Natural killer cell (primary cell): ENCODE results near the gene SLC39A9. TPM values are rescaled to one million over a fixed set of nuclear protein-coding genes. Genes with fewer than 3 reads are reported as not detected.

Source experiments
- ATAC-seq, 3 donors: fragments of 150-1000 bp in 2 of 3; fragments of 200-7000 bp in 1 of 3; cut with Tn5 transposase; 1 replicate in 1 of 3; 2 replicates in 2 of 3; pipeline ENCODE4 v1.10.0; 2021; ENCODE audit warnings: mild to moderate bottlenecking in 2 of 3, moderate library complexity in 2 of 3
- DNase-seq, 2 donors: peaks; one replicate each; pipeline versions ENCODE4 v3.0.0 to v3.0.0-alpha.2; 2013 to 2021; ENCODE audit warnings: mixed read lengths in 1 of 2
- H3K27ac ChIP-seq: one replicate; pipeline ENCODE4 v1.5.1; 2013; ENCODE audit warnings: mild to moderate bottlenecking, low read length
- H3K27me3 ChIP-seq: one replicate; pipeline ENCODE4 v1.6.1; 2013; ENCODE audit warnings: low read length; ENCODE audit not compliant: control insufficient read depth, insufficient read depth
- H3K36me3 ChIP-seq: one replicate; pipeline ENCODE4 v1.6.1; 2013; ENCODE audit warnings: low read length; ENCODE audit not compliant: control insufficient read depth, insufficient read depth
- H3K4me1 ChIP-seq: one replicate; pipeline ENCODE4 v1.6.1; 2013; ENCODE audit warnings: low read length; ENCODE audit not compliant: control insufficient read depth, insufficient read depth
- H3K4me3 ChIP-seq: one replicate; pipeline ENCODE4 v1.5.1; 2013; ENCODE audit warnings: low read length
- H3K9me3 ChIP-seq: one replicate; pipeline ENCODE4 v1.6.1; 2013; ENCODE audit warnings: low read length; ENCODE audit not compliant: control insufficient read depth, insufficient read depth
- H3K27ac Mint-ChIP-seq, 2 donors: one replicate each; pipeline ENCODE4 v1.8.0; 2022; ENCODE audit warnings: mild to moderate bottlenecking in 2 of 2, mixed read lengths in 2 of 2, moderate library complexity in 1 of 2
- H3K27me3 Mint-ChIP-seq, 2 donors: one replicate each; pipeline ENCODE4 v1.8.0; 2022; ENCODE audit warnings: low read depth in 2 of 2, mixed read lengths in 2 of 2
- H3K36me3 Mint-ChIP-seq: one replicate; pipeline ENCODE4 v1.8.0; 2022; ENCODE audit warnings: mixed read lengths
- H3K4me1 Mint-ChIP-seq, 2 donors: one replicate each; pipeline ENCODE4 v1.8.0; 2022; ENCODE audit warnings: mixed read lengths in 2 of 2
- H3K4me3 Mint-ChIP-seq: one replicate; pipeline ENCODE4 v1.8.0; 2022; ENCODE audit warnings: mild to moderate bottlenecking, moderate library complexity, mixed read lengths
- H3K9me3 Mint-ChIP-seq, 2 donors: one replicate each; pipeline ENCODE4 v1.8.0; 2022; ENCODE audit warnings: mixed read lengths in 2 of 2
- WGBS: methylation state at CpG from one replicate; pipeline ENCODE4 v1.1.7; 2013; ENCODE audit warnings: missing lambda C conversion rate; ENCODE audit not compliant: insufficient coverage; 5-methylcytosine and 5-hydroxymethylcytosine counted together
- intact Hi-C: fragments of 100-400 bp; cut with micrococcal nuclease; formaldehyde crosslinking; loops from one replicate; pipeline ENCODE4 v1.14.2; 2022
- total RNA-seq, 4 donors: library from RNA; stranded (reverse); fragments of 120-200 nt in 1 of 4; gene quantifications; one replicate each; pipeline versions ENCODE4 v1.2.3 to v1.2.4, GENCODE V29; 2013 to 2022
- TF ChIP-seq, protein P1 (sequence below): fragments of 200-600 bp; IDR thresholded peaks from one replicate; pipeline ENCODE4 v1.8.0; 2022; ENCODE audit warnings: antibody characterized with exemption

Gene SLC39A9
- total RNA-seq, 3 donors from 2014 or later (not counting 1 experiment from before 2014, with no cell fraction given) = 30.9 to 34.6 (median 33.0) TPM

DNA sequence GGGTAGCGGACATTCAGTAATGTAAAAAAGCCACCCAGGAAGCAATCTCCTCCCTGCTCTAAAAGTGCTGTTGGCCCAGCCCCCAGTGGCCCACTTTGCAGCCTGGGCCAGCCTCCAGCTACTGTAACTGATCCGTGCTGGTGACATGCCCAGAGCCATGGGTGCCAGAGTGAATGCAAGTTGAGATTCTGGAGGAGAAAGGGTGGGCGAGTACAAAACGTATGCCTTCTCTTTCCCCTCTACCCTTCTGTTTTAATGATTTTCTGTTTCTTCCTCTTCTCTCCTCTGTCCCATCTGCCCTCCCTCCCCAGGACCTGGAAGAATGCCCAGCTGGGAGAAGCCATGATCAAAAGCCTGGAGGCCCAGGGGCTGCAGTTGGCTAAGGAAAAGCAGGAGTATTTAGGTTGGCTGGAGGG, 102.9 kb downstream of the SLC39A9 start:
- 96% methylated on average over 3 of the region's 4 CpGs for WGBS
- ATAC-seq (no peak), DNase-seq (no peak)
- Histone ChIP-seq H3K9me3 (no peaks in the 10 kb centered on the region), H3K4me3 (no peak overlapping the region), H3K27me3 (no peaks in the 10 kb centered on the region), H3K4me1 (no peaks in the 10 kb centered on the region), H3K27ac (no peak overlapping the region), H3K36me3 (no peaks in the 10 kb centered on the region)
- Mint-ChIP-seq H3K27me3 (peaks cover 0 to 6% of the 10 kb centered on the region in 2 donors), H3K9me3 (no peaks in the 10 kb centered on the region), H3K4me3 (no peak overlapping the region), H3K27ac (no peak overlapping the region), H3K4me1 (no peaks in the 10 kb centered on the region), H3K36me3 (no peaks in the 10 kb centered on the region)
- intact Hi-C loops = no loop called here
- TF ChIP-seq, protein P1, sequence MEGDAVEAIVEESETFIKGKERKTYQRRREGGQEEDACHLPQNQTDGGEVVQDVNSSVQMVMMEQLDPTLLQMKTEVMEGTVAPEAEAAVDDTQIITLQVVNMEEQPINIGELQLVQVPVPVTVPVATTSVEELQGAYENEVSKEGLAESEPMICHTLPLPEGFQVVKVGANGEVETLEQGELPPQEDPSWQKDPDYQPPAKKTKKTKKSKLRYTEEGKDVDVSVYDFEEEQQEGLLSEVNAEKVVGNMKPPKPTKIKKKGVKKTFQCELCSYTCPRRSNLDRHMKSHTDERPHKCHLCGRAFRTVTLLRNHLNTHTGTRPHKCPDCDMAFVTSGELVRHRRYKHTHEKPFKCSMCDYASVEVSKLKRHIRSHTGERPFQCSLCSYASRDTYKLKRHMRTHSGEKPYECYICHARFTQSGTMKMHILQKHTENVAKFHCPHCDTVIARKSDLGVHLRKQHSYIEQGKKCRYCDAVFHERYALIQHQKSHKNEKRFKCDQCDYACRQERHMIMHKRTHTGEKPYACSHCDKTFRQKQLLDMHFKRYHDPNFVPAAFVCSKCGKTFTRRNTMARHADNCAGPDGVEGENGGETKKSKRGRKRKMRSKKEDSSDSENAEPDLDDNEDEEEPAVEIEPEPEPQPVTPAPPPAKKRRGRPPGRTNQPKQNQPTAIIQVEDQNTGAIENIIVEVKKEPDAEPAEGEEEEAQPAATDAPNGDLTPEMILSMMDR = no peak

DNA sequence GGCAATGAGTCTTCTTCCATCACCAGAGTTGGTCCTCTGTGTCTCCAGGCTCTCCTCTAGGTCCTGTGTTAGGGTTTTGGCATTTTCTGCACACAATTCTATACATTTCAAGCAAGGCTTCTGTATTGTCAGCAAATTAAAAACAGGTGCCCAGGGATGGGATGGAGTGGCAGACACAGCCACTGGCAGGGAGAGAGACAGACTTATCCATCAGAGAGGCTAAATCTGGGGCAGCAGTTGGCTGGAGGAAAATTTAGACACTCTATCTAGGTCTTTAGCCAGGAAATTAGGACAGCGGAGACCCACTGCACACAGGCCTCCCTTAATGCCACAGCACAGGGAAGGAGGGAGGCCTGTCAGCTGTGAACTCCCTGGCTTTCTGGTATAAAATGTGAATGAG, 106.3 kb downstream of the SLC39A9 start:
- H3K4me1 Mint-ChIP-seq = no peaks in the 10 kb centered on the region
- Histone ChIP-seq H3K36me3 (no peaks in the 10 kb centered on the region), H3K4me1 (no peaks in the 10 kb centered on the region), H3K4me3 (no peak overlapping the region), H3K27me3 (no peaks in the 10 kb centered on the region), H3K27ac (no peak overlapping the region), H3K9me3 (no peaks in the 10 kb centered on the region)
- no peaks in the 10 kb centered on the region for H3K9me3 Mint-ChIP-seq
- TF ChIP-seq, protein P1 = no peak
- ATAC-seq (no peak), DNase-seq (no peak)
- H3K36me3 Mint-ChIP-seq = no peaks in the 10 kb centered on the region
- peaks cover 7 to 8% of the 10 kb centered on the region in 2 donors for H3K27me3 Mint-ChIP-seq
- no peak overlapping the region for H3K4me3 Mint-ChIP-seq
- 100% methylated on average over 1 of the region's 1 CpG for WGBS
- H3K27ac Mint-ChIP-seq = no peak overlapping the region
- intact Hi-C loops = no loop called here

DNA sequence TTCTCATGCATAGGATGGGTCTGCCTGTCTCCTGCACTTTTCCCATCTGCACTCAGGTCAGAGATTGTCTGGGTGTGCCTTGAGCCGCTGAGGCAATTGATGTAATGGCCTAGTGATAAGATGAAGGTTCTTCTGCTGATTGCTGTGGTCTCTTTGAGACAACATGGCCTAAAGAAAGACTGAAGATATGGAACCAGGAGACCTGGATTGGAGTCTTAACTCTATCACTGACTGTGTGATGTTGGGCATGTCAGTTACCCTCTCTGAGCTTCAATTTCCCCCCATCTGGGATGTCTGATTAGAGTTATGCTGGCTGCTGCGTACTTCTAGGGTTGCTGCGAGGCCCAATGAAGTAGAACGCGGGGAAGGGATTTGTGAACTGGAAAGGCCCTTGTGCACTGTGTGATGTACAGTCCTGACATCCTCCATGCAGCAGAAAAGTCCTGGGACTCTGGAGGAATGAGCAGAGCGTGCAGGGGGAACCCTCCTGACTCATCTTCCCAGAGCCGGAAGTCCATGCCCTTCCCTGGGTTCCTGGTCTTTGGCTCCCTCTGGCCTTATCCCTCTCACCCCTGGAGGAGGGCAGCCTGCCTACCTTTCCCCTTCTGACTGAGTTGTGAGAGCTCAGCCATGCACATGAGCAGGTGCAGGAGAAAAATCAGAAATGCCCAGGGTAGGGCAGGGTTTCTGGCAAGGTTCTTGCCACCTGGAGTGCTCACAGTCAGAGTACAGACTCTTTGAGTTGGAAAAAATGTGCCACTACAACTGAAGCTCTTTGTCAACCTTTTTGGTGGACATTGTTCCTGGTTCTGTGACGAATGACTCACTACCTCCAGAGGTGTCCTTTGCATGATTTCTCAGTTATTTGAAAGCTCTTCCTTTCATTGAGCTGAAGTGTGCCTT, 107.1 kb downstream of the SLC39A9 start:
- Mint-ChIP-seq H3K9me3 (no peaks in the 10 kb centered on the region), H3K4me1 (no peaks in the 10 kb centered on the region), H3K4me3 (no peak overlapping the region), H3K27ac (no peak overlapping the region), H3K36me3 (no peaks in the 10 kb centered on the region), H3K27me3 (peaks cover 7 to 9% of the 10 kb centered on the region in 2 donors)
- Histone ChIP-seq H3K4me3 (no peak overlapping the region), H3K36me3 (no peaks in the 10 kb centered on the region), H3K27me3 (no peaks in the 10 kb centered on the region), H3K9me3 (no peaks in the 10 kb centered on the region), H3K27ac (no peak overlapping the region), H3K4me1 (no peaks in the 10 kb centered on the region)
- DNase-seq (no peak), ATAC-seq (no peak)
- 91% methylated on average over 8 of the region's 8 CpGs for WGBS
- intact Hi-C loops = no loop called here
- TF ChIP-seq, protein P1 = no peak
